ENCODE data around the gene KCNN3. TPM values are rescaled to one million over a fixed set of nuclear protein-coding genes. Genes with fewer than 3 reads are reported as not detected.

Gene KCNN3
- total and polyA plus RNA-seq, 4 donors: 0.47 to 4.9 (median 1.9) TPM

DNA sequence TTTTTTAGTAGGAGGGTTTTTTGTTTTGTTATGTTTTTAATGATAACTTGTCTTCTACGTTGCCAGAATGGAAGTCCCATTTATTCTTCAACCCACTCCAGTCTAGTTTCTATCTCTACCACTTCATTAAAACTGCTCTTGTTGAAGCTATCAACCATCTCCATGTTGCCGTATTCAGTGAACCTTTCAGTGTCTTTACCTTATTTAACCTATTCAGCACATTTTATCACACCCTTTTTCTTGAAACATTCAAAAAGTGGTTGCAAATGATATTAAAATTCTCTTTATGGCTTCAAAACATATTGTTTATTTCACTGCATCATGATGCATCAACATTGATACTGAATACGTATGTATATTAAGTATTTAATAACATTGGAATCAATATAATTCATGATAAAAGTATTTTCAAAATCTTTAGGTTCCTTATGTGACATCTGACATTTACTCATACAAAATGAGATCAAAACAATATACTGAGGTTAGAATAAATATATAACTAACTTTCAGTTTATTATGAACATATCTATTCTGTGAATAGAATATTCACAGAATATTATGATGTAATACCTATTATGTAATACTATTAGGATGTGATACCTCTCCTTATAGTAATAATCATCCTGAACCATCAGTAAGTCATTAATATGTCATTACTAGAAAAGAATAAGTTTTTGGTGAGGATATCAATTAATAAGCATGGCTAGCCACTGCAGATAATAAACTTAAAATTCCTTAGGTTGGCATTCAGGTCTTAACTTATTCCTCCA, 210.1 kb downstream of the KCNN3 start:
- WGBS, 2 donors: 81 to 83% methylated on average over 3 of the region's 3 CpGs
- ATAC-seq (ENCODE audit: insufficient read depth, low FRiP score) (no peak), DNase-seq (no peak)
- H3K27me3 ChIP-seq (ENCODE audit: control insufficient read depth in 3 of 3, insufficient read depth in 3 of 3, low read length in 2 of 3): peaks cover 0 to 9% (median 0%) of the 10 kb centered on the region in 3 donors
- TF ChIP-seq, protein P1, sequence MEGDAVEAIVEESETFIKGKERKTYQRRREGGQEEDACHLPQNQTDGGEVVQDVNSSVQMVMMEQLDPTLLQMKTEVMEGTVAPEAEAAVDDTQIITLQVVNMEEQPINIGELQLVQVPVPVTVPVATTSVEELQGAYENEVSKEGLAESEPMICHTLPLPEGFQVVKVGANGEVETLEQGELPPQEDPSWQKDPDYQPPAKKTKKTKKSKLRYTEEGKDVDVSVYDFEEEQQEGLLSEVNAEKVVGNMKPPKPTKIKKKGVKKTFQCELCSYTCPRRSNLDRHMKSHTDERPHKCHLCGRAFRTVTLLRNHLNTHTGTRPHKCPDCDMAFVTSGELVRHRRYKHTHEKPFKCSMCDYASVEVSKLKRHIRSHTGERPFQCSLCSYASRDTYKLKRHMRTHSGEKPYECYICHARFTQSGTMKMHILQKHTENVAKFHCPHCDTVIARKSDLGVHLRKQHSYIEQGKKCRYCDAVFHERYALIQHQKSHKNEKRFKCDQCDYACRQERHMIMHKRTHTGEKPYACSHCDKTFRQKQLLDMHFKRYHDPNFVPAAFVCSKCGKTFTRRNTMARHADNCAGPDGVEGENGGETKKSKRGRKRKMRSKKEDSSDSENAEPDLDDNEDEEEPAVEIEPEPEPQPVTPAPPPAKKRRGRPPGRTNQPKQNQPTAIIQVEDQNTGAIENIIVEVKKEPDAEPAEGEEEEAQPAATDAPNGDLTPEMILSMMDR (IDR thresholded peaks at IDR 0.05; ENCODE audit: control extremely low read depth, extremely low read depth): no peak
- no peak overlapping the region for H3K4me3 ChIP-seq
- no peaks in the 10 kb centered on the region for H3K36me3 ChIP-seq (ENCODE audit: control insufficient read depth in 4 of 4, insufficient read depth in 4 of 4, low read length in 4 of 4)
- H3K4me1 ChIP-seq (ENCODE audit: control insufficient read depth in 5 of 5, insufficient read depth in 5 of 5, low read length in 5 of 5): peaks cover 0 to 11% (median 0%) of the 10 kb centered on the region in 5 donors
- no peak overlapping the region for H3K9ac ChIP-seq (ENCODE audit: insufficient read depth in 1 of 2, low read length in 2 of 2)
- H3K9me3 ChIP-seq (ENCODE audit: control insufficient read depth in 4 of 4, insufficient read depth in 3 of 4, low read length in 3 of 4): no peaks in the 10 kb centered on the region
- no peak overlapping the region for H3K27ac ChIP-seq (ENCODE audit: low read depth in 1 of 2, low read length in 1 of 2)

DNA sequence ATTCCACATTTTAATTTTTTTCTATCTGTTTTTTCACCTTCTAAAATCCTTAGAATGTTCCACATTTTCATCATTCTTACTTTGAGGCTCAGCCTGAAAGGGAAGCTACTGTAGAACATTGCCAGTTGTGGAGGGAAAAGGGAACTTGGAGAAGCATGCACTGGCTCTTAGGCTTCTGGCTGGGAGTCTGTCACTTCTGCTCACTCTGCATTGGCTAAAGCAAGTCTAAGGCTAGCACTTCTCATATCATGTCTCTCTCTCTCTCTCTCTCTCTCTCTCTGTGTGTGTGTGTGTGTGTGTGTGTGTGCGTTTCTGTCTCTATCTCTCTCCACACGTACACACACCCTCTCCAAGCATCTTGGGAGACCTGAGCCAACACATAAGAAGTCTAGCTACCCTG, 212.5 kb downstream of the KCNN3 start:
- Histone ChIP-seq H3K27me3 (ENCODE audit: control insufficient read depth in 3 of 3, insufficient read depth in 3 of 3, low read length in 2 of 3) (peaks cover 0 to 9% (median 0%) of the 10 kb centered on the region in 3 donors), H3K4me1 (ENCODE audit: control insufficient read depth in 5 of 5, insufficient read depth in 5 of 5, low read length in 5 of 5) (no peaks in the 10 kb centered on the region), H3K9me3 (ENCODE audit: control insufficient read depth in 4 of 4, insufficient read depth in 3 of 4, low read length in 3 of 4) (no peaks in the 10 kb centered on the region), H3K27ac (ENCODE audit: low read depth in 1 of 2, low read length in 1 of 2) (no peak overlapping the region), H3K4me3 (no peak overlapping the region), H3K9ac (ENCODE audit: insufficient read depth in 1 of 2, low read length in 2 of 2) (no peak overlapping the region), H3K36me3 (ENCODE audit: control insufficient read depth in 4 of 4, insufficient read depth in 4 of 4, low read length in 4 of 4) (no peaks in the 10 kb centered on the region)
- WGBS, 2 donors: 27 to 29% methylated on average over 2 of the region's 2 CpGs
- ATAC-seq (ENCODE audit: insufficient read depth, low FRiP score) (no peak), DNase-seq (no peak)
- TF ChIP-seq, protein P1 (IDR thresholded peaks at IDR 0.05; ENCODE audit: control extremely low read depth, extremely low read depth): no peak

DNA sequence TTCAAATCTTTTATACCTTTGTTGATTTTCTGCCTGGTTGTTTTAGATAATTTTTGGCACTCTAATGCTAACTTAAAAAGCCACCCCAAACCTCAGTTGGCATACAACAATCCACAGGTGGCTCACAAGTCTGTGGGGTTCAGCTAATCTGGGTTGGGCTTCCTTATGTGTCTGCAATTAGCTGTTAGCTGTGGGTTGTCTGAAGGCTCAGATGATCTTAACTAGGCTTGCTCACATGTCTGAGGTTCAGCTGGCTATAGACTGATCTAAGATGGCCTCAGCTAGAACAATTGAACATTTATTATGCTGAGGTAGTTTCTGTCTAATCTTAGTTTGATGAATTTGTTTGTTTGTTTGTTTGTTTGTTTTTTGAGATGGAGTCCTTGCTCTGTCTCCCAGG, 217.2 kb downstream of the KCNN3 start:
- Histone ChIP-seq H3K27ac (ENCODE audit: low read depth in 1 of 2, low read length in 1 of 2) (no peak overlapping the region), H3K4me3 (no peak overlapping the region), H3K9ac (ENCODE audit: insufficient read depth in 1 of 2, low read length in 2 of 2) (no peak overlapping the region), H3K4me1 (ENCODE audit: control insufficient read depth in 5 of 5, insufficient read depth in 5 of 5, low read length in 5 of 5) (no peaks in the 10 kb centered on the region), H3K9me3 (ENCODE audit: control insufficient read depth in 4 of 4, insufficient read depth in 3 of 4, low read length in 3 of 4) (no peaks in the 10 kb centered on the region), H3K27me3 (ENCODE audit: control insufficient read depth in 3 of 3, insufficient read depth in 3 of 3, low read length in 2 of 3) (peaks cover 0 to 7% (median 0%) of the 10 kb centered on the region in 3 donors), H3K36me3 (ENCODE audit: control insufficient read depth in 4 of 4, insufficient read depth in 4 of 4, low read length in 4 of 4) (no peaks in the 10 kb centered on the region)
- TF ChIP-seq, protein P1 (IDR thresholded peaks at IDR 0.05; ENCODE audit: control extremely low read depth, extremely low read depth): no peak
- no peak for ATAC-seq (ENCODE audit: insufficient read depth, low FRiP score)
- DNase-seq: no peak

Other genes starting within 250 kb of the KCNN3 start
- gene PMVK, start 66.4 kb upstream of the KCNN3 start, total RNA-seq: 10 to 100 TPM; 18.4 to 48.8 TPM
- gene PMVK, start 66.4 kb upstream of the KCNN3 start, polyA plus RNA-seq: 10 to 100 TPM; 39.0 to 47.9 TPM
- gene PBXIP1, start 85.8 kb upstream of the KCNN3 start, total RNA-seq: 100 to 1,000 TPM in 1 of 2 donors, 10 to 100 TPM in 1; 37.3 to 178 TPM
- 10 to 100 TPM; 32.8 to 33.2 TPM for gene PBXIP1, start 85.8 kb upstream of the KCNN3 start, polyA plus RNA-seq
- 10 to 100 TPM; 17.9 to 25.2 TPM for gene PYGO2, start 91.5 kb upstream of the KCNN3 start, total RNA-seq
- 10 to 100 TPM; 14.6 to 22.2 TPM for gene PYGO2, start 91.5 kb upstream of the KCNN3 start, polyA plus RNA-seq
- 100 to 1,000 TPM in 1 of 2 donors, 10 to 100 TPM in 1; 67.6 to 136 TPM for gene SHC1, start 100.5 kb upstream of the KCNN3 start, total RNA-seq
- gene SHC1, start 100.5 kb upstream of the KCNN3 start, polyA plus RNA-seq: 100 to 1,000 TPM in 1 of 2 donors, 10 to 100 TPM in 1; 76.5 to 111 TPM
- gene CKS1B, start 104.4 kb upstream of the KCNN3 start, total RNA-seq: 10 to 100 TPM; 22.3 to 33.6 TPM
- 10 to 100 TPM; 26.9 to 38.2 TPM for gene CKS1B, start 104.4 kb upstream of the KCNN3 start, polyA plus RNA-seq
- 10 to 100 TPM; 10.9 to 37.0 TPM for gene FLAD1, start 113.1 kb upstream of the KCNN3 start, total RNA-seq
- 10 to 100 TPM; 29.3 to 31.9 TPM for gene FLAD1, start 113.1 kb upstream of the KCNN3 start, polyA plus RNA-seq
- gene LENEP, start 123.3 kb upstream of the KCNN3 start, total RNA-seq: under 1 TPM in 1 of 2 donors, not detected in 1; 0.89 TPM
- under 1 TPM in 1 of 2 donors, not detected in 1; 0.31 TPM for gene LENEP, start 123.3 kb upstream of the KCNN3 start, polyA plus RNA-seq
- 10 to 100 TPM; 41.9 to 83.3 TPM for gene ZBTB7B, start 132.5 kb upstream of the KCNN3 start, total RNA-seq
- 10 to 100 TPM; 52.6 to 57.8 TPM for gene ZBTB7B, start 132.5 kb upstream of the KCNN3 start, polyA plus RNA-seq
- 1 to 10 TPM in 1 of 2 donors, under 1 TPM in 1; 0.31 to 1.7 TPM for gene DCST2, start 163.5 kb upstream of the KCNN3 start, total RNA-seq
- 1 to 10 TPM in 1 of 2 donors, under 1 TPM in 1; 0.77 to 1.7 TPM for gene DCST2, start 163.5 kb upstream of the KCNN3 start, polyA plus RNA-seq
- gene DCST1, start 163.5 kb upstream of the KCNN3 start, total RNA-seq: under 1 TPM in 1 of 2 donors, not detected in 1; 0.20 TPM
- under 1 TPM in 1 of 2 donors, not detected in 1; 0.08 TPM for gene DCST1, start 163.5 kb upstream of the KCNN3 start, polyA plus RNA-seq
- gene ADAM15, start 181.0 kb upstream of the KCNN3 start, total RNA-seq: 100 to 1,000 TPM in 1 of 2 donors, 10 to 100 TPM in 1; 49.5 to 209 TPM
- 100 to 1,000 TPM; 111 to 233 TPM for gene ADAM15, start 181.0 kb upstream of the KCNN3 start, polyA plus RNA-seq
- gene EFNA4, start 193.5 kb upstream of the KCNN3 start, total RNA-seq: 10 to 100 TPM in 1 of 2 donors, 1 to 10 TPM in 1; 8.3 to 13.4 TPM
- gene EFNA4, start 193.5 kb upstream of the KCNN3 start, polyA plus RNA-seq: 10 to 100 TPM in 1 of 2 donors, 1 to 10 TPM in 1; 9.2 to 11.2 TPM
- 1 to 10 TPM; 1.1 to 1.9 TPM for gene EFNA3, start 208.6 kb upstream of the KCNN3 start, total RNA-seq
- gene EFNA3, start 208.6 kb upstream of the KCNN3 start, polyA plus RNA-seq: 1 to 10 TPM; 1.5 to 1.8 TPM

Data from lung (tissue), 12 donors.